Lower leg skin (tissue), 4 donors: ENCODE results near the gene RBCK1. TPM values are rescaled to one million over a fixed set of nuclear protein-coding genes. Genes with fewer than 3 reads are reported as not detected.

Experiments
- DNase-seq, 2 donors: peaks; one replicate each; pipeline ENCODE4 v3.0.0-alpha.2; 2019; ENCODE audit warnings: low spot score in 2 of 2
- H3K4me3 ChIP-seq: fragments of 200-600 bp; sonication (generic); 2 replicates; pipeline ENCODE4 v1.5.1; 2017; ENCODE audit warnings: mild to moderate bottlenecking, low read depth; ENCODE audit not compliant: poor library complexity, severe bottlenecking
- CTCF ChIP-seq, 3 donors: fragments of 450-650 bp; IDR thresholded peaks; one replicate each; pipeline ENCODE4 v1.5.1; 2016; ENCODE audit warnings: antibody characterized with exemption in 3 of 3, mild to moderate bottlenecking in 3 of 3, moderate library complexity in 2 of 3
- POLR2A ChIP-seq, 2 donors: fragments of 450-650 bp; IDR thresholded peaks; one replicate each; pipeline ENCODE4 v1.6.1; 2016 to 2017; ENCODE audit warnings: antibody characterized with exemption in 2 of 2, mild to moderate bottlenecking in 1 of 2, moderate library complexity in 1 of 2
- WGBS, 2 donors: methylation state at CpG; one replicate each; pipeline ENCODE4 v1.1.5; 2018; 5-methylcytosine and 5-hydroxymethylcytosine counted together
- intact Hi-C: fragments of 100-400 bp; cut with DNase I; formaldehyde crosslinking; loops from one replicate; pipeline ENCODE4 v1.15.0; 2023; ENCODE audit warnings: low total_unique reads
- total RNA-seq, 4 donors: library from RNA; depleted of rRNA; stranded (reverse); fragments of >200 nt; gene quantifications; one replicate each; pipeline ENCODE4 v1.1.0, GENCODE V29; 2016

Gene RBCK1
- total RNA-seq, result 10 to 100 TPM; 65.2 to 90.1 (median 77.1) TPM

- TF ChIP-seq CTCF (IDR thresholded peaks at IDR 0.05) (no peak), POLR2A (IDR thresholded peaks at IDR 0.05) (no peak)
- WGBS, 2 donors, result 0% methylated on average over 25 to 38 of the region's 87 CpGs
- intact Hi-C loops, result no loop called here
These were observed at the start of gene RBCK1 for GRCh38 chr20:407953-408842. RBCK1 (plus strand) TSS chr20:408299; CDS start chr20:408758, 459 bp downstream.

GRCh38 chr20:358891-359555 is 49.1 kb upstream of the RBCK1 start:
- 47 to 50% methylated on average over 4 of the region's 4 CpGs for WGBS, 2 donors
- H3K4me3 ChIP-seq, result no peak overlapping the region
- no peak for DNase-seq
- intact Hi-C loops, result no loop called here
- no peak for TF ChIP-seq CTCF (IDR thresholded peaks at IDR 0.05)
- no peak for TF ChIP-seq POLR2A (IDR thresholded peaks at IDR 0.05)

More at GRCh38 chr20:407953-408842, at the start of gene RBCK1:
- peak; percentile 68 to 97 for DNase-seq
- peak within 1 kb of the TSS; percentile 89 for H3K4me3 ChIP-seq

DNA sequence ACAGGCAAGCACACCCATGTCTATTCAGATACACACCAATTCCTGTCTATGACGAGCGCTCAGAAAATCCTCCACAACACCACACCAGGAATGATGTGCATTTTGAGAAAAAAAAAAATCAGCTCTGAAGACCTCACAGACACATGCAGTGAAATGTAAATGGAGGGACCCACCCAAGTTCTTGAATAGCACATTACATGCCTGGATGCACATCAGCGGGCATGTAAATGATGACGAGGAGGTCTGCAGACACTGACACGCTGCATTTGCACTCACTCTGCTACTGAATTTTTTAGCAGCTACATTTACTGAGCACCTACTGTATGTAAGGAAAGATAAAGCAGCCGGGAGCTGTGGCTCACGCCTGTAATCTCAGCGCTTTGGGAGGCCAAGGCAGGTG is 46.5 kb upstream of the RBCK1 start:
- intact Hi-C loops, result no loop called here
- 68 to 74% methylated on average over 8 of the region's 8 CpGs for WGBS, 2 donors
- TF ChIP-seq POLR2A (IDR thresholded peaks at IDR 0.05), result no peak
- TF ChIP-seq CTCF (IDR thresholded peaks at IDR 0.05), result no peak
- H3K4me3 ChIP-seq, result no peak overlapping the region
- no peak for DNase-seq

DNA sequence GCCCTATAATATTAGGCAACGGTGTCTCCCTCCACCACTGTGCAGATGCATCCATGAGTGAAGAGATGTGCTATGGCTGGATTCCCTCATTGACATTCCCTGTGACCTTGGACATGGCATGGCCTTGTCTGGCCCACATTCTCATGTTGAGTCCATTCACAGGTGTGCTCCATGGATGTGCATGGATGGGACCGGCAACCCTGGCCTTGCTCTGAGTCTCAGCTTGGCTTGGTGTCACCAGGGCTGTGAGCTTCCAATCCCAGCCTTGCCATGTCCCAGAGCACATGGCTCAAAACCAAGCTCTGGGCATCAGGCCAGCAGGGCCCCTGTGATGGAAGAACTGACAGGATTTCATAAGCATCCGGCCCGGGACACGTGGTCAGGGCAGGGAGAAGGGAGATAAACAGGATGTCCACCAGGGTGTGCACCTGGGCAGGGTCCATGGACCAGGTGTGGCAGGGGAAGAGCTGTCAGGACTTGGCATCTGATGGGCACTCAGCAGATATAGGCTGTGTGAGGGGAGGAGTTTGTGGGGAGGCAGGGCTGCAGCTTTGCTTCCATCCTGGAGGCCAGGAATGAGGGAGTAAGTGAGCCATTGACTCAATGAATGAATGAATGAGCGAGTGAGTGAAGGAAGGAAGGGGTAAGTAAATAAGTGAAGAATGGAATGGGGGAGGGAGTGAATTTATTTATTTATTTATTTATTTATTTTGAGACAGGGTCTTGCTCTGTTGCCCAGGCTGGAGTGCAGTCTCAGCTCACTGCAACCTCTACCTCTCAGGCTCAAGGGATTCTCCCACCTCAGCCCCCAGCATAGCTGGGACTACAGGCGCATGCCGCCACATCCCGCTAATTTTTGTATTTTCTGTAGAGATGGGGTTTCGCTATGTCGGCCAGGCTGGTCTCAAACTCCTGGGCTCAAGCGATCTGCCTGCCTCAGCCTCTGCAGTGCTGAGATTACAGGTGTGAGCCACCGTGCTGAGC is 45.5 kb upstream of the RBCK1 start:
- TF ChIP-seq POLR2A (IDR thresholded peaks at IDR 0.05) (no peak), CTCF (IDR thresholded peaks at IDR 0.05) (peak in 1 of 3 donors; percentile 76)
- H3K4me3 ChIP-seq, result no peak overlapping the region
- DNase-seq, result peak; percentile 84 to 97
- intact Hi-C loops, result no loop called here
- WGBS, 2 donors, result 53 to 64% methylated on average over 13 of the region's 13 CpGs

DNA sequence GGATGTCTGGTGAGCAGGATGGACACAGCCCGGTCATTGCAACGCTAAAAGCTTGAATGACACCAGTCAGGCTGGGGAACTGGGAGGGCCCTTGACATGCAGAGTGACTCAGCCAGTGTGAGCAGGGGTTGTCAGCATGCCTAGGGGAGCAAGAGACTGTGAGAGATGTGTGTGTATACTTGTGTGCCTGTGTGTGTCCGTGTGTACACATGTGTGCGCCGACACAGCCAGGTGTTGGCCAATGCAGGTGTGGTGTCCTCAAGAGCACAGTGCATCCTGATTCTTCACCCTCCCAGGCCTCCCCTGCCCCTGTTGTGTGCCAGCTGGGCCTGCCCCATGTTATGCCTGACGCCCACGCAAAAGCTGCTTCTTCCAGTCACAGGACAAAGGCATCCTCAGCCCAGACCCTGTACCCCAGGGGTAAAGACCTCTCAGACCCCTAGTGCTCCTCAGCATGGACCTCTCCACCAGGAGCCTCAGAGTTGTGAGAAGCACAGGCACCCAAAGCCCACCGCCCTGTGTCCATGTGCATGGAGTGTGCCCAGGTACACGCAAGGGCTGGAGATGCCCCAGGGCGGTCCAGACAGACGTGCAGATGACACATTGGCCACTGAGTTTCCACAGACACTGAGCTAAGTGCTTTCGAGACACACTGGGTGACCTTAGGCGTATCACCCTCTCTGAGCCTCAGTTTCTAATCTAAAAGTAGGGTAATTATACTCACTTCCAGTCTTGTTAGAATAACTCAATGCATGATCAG is 44.6 kb upstream of the RBCK1 start:
- H3K4me3 ChIP-seq, result no peak overlapping the region
- DNase-seq, result no peak
- TF ChIP-seq POLR2A (IDR thresholded peaks at IDR 0.05) (no peak), CTCF (IDR thresholded peaks at IDR 0.05) (no peak)
- intact Hi-C loops, result no loop called here
- WGBS, 2 donors, result 60 to 70% methylated on average over 13 of the region's 13 CpGs
